GM13977 (cell line): ENCODE results near the gene DCXR.

ENCODE experiments used
- DNase-seq: peaks from one replicate; pipeline ENCODE4 v3.0.0; 2012; ENCODE audit warnings: low spot score
- in situ Hi-C: fragments of 300-500 bp; cut with MboI; formaldehyde crosslinking; loops from one replicate; pipeline ENCODE4 v1.12.0; 2022; ENCODE audit warnings: low sequenced_read_pairs, low pct_unique_long_range_greater_than_20kb, mixed read lengths, inconsistent platforms; ENCODE audit not compliant: unreplicated experiment
- TF ChIP-seq, protein P1 (sequence below): IDR thresholded peaks from 2 replicates; pipeline ENCODE4 v1.5.1; 2012; ENCODE audit warnings: mild to moderate bottlenecking, control low read depth; ENCODE audit not compliant: insufficient read depth; ENCODE audit errors: extremely low read depth, missing control alignments

The DCXR gene

DNA sequence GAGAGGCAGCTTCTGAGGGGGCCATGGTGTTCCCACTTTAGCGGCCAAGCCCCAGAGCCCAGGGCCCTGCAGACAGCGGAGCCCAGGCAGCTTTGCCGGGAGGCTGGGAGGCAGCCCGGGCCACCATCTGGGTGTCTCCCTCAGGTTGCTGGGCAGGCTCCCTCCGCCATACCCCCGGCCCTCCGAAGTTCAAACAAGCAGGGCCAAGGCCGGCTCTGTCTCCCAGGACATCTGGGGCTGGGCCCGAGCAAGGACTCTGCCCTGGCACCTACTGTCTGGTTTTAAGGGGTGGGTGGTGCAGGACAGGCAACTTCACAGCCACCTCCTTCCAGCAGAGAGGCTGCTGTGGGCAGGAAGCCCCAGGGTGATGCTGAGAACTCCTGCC lies 25.5 kb upstream of the DCXR start:
- in situ Hi-C loops, result no loop called here
- TF ChIP-seq, protein P1, sequence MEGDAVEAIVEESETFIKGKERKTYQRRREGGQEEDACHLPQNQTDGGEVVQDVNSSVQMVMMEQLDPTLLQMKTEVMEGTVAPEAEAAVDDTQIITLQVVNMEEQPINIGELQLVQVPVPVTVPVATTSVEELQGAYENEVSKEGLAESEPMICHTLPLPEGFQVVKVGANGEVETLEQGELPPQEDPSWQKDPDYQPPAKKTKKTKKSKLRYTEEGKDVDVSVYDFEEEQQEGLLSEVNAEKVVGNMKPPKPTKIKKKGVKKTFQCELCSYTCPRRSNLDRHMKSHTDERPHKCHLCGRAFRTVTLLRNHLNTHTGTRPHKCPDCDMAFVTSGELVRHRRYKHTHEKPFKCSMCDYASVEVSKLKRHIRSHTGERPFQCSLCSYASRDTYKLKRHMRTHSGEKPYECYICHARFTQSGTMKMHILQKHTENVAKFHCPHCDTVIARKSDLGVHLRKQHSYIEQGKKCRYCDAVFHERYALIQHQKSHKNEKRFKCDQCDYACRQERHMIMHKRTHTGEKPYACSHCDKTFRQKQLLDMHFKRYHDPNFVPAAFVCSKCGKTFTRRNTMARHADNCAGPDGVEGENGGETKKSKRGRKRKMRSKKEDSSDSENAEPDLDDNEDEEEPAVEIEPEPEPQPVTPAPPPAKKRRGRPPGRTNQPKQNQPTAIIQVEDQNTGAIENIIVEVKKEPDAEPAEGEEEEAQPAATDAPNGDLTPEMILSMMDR, result no peak
- DNase-seq, result no peak

DNA sequence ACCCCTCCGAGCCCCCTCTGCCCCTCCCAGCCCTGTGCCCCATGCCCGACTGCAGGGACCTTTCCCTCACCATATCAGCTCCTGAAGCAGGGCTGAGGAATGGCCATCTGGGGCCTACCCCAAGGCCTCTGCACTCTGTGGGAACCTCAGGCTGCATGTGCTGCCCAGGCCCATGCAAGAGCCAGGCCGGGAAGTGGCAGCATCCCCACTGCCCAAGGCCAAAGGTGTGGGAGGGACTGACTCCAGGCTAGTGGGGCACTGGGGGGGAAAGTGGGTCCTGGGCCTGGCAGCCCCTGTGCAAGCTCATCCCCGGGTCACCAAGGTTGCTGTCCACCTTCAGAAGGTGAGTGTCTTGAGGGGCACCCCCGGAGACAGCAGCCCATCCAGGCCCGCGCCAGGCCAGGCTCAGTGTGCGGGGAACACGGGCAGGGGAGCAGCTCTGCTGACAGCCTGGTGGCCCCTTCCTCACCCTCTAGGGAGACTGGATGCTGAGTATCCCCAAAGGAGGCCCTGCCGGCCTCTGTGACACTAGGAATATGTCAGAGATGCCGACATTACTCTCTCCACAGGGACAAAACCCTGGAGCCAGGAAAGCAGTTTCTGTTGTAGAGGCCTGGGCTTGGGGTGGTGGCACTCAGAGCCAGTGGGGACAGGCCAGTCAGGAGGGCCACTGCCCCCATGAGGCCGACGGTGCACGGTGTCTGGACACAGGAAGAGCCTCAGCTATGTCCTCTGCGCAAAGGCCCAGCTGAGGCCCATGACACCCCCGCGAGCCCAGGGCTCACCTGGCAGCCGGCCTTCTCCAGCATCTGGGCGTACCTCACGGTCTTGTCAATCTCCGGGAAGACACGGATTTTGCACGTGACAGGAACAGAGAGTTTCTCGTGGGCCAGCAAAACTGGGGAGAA lies 24.8 kb upstream of the DCXR start:
- TF ChIP-seq, protein P1, result no peak
- no peak for DNase-seq
- in situ Hi-C loops, result no loop called here

DNA sequence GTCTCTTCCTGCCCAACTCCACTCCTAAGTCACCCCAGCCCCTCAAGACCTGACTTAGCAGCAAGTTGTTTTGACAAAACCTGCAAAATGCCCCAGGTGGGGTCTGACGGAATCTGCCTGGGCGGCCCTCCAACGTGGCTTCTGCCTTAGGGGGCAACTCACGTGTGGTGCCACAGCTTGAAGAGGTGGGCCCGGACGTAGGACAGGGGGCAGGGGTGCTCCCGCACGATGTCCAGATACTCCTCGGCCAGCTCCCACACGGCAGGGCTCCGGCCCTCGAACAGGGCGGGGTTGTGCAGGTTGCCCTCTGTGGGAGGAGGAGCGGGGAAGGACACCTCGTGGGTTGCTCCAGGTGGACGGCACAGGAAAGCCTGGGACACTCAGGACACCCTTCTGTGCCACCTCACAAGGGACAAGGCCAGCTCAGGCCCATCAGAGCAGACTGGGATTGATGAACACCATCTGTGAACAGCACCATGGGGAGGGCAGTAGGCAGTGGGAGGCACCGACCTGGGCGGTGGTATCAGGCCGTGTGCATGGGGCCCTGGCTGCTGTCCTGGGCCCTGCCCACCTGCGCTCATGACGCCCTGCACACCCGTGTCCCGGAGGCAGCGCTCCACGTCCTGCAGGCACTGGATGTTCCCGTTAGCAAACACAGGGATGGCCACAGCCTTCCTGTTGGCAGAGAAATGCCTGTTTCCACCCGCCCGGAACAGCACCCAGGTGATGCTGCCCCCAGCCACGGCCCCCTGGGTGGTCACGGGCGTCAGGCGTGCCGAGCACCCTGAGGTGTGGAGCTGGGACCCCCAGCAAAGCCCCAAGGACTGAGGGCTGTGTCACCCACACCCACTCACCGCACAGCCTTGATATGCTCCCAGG lies 23.8 kb upstream of the DCXR start:
- TF ChIP-seq, protein P1, result no peak
- in situ Hi-C loops, result no loop called here
- DNase-seq, result no peak

DNA sequence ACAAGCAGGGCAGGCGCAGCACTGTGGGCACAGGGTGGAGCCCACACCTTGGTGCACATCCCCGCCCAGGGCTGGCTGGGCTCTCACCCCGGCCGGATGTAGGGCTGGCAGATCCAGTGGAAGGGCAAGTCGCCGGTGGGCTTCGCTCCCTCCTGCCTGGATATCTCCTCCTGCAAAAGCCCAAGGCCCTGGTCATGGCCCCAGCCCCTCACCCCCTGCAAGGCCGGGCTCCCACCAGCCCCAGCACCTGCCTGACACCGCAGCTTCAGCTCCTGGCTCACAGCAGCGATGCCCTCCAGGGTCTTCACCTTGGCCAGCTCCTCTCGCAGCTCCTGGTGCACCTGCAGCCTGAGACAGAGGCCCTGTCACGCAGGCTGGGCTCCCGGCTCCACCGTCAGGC lies 23.1 kb upstream of the DCXR start:
- no peak for DNase-seq
- TF ChIP-seq, protein P1, result no peak
- in situ Hi-C loops, result no loop called here

DNA sequence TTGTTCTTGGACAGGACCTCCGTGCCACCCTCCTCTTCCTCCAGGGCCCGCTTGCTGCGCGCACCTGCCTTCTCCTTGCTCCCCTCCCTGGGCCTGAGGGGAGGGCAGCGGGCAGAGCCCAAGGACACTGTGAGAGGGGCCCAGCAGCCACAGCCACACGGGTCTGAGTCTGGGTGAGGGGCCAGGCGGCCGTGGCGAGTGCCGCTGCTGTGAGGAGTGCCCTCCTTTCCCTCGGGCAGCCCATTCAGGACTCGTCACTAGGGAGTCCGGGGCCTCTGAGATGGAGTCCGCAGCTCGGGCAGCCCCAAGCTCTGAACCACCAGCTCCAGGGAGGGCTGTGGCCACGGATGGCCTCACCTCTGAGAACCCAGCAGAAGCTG lies 22.5 kb upstream of the DCXR start:
- in situ Hi-C loops, result no loop called here
- no peak for DNase-seq
- TF ChIP-seq, protein P1, result no peak

DNA sequence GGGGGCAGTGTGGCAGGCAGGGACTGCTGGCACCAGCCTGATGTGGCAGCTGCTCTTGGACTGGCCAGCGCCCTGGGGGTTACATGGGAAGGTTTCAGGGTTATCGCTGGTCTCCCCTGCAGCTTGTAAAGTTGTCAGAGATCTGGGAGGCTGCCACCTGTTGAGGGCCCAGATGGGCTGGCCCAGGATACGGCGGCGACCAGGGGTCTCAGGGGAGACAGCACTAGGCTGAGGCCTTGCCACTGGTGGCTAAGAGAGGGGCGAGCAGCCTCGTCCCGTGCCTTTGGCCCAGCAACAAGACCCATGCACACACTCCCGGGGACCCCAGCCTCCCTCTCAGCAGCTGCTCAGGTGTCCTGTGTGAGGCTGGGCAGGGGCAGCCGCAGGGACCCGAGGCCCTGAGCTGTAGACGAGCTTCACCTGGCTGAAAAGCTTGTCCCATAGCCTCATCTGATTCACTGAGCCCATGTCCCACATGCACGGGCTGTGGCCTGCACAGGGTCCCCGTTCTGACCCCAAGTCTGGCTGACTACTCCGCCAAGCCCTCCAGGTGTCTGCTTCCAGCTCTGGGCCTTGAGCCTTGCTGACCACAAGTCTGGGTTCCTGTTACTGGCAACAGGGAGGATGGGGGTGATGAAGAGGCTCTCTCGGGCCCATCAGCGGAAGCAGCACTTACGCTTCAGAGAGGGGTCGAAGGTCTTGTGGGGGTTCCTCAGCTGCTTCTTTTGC lies 21.9 kb upstream of the DCXR start:
- no peak for DNase-seq
- TF ChIP-seq, protein P1, result no peak
- in situ Hi-C loops, result no loop called here
